HS-27A (cell line): Measurements from ENCODE around the gene GLCE.

Experiments
- DNase-seq: peaks from one replicate; pipeline ENCODE4 v3.0.0-alpha.2; 2012; ENCODE audit warnings: low read depth, missing footprints

Gene GLCE

GRCh38 chr15:69320977-69321554, 160.6 kb downstream of the GLCE start:
- no peak for DNase-seq
